GM19324 (cell line): Measurements from ENCODE around the gene KCNS3.
"Not testable (repeated sequence)": the region's sequence is repeated elsewhere in the genome, so short reads cannot be mapped to it uniquely, and the experiment has no call there.

Source experiments
- ATAC-seq: cut with Tn5 transposase; IDR thresholded peaks from one replicate; pipeline ENCODE4 v1.9.1; 2021; ENCODE audit warnings: mild to moderate bottlenecking, moderate library complexity; ENCODE audit not compliant: unreplicated experiment, low FRiP score

Gene KCNS3

GRCh38 chr2:17936599-17936998, 58.1 kb downstream of the KCNS3 start:
- ATAC-seq = no peak

GRCh38 chr2:17940091-17940630, 61.7 kb downstream of the KCNS3 start:
- no peak for ATAC-seq

GRCh38 chr2:17943444-17943843, 65.0 kb downstream of the KCNS3 start:
- no peak for ATAC-seq

- no peak for ATAC-seq
Observed at GRCh38 chr2:17947113-17947512, 68.6 kb downstream of the KCNS3 start.

GRCh38 chr2:17950006-17950405, 71.5 kb downstream of the KCNS3 start:
- ATAC-seq = no peak

GRCh38 chr2:17951563-17951962, 73.1 kb downstream of the KCNS3 start:
- ATAC-seq = no peak

- ATAC-seq = no peak
Observed at GRCh38 chr2:17958466-17959092, 80.1 kb downstream of the KCNS3 start.

GRCh38 chr2:17959356-17959755, 80.9 kb downstream of the KCNS3 start:
- ATAC-seq = no peak

GRCh38 chr2:17959833-17960232, 81.4 kb downstream of the KCNS3 start:
- no peak for ATAC-seq

- no peak for ATAC-seq
Observed at GRCh38 chr2:17960925-17961324, 82.5 kb downstream of the KCNS3 start.

GRCh38 chr2:17961789-17962188, 83.3 kb downstream of the KCNS3 start:
- ATAC-seq = no peak

GRCh38 chr2:17962876-17963275, 84.4 kb downstream of the KCNS3 start:
- ATAC-seq = no peak

GRCh38 chr2:17963571-17963970, 85.1 kb downstream of the KCNS3 start:
- not testable (repeated sequence) for ATAC-seq

- ATAC-seq = no peak
Observed at GRCh38 chr2:17965196-17965595, 86.7 kb downstream of the KCNS3 start.

GRCh38 chr2:17966798-17967197, 88.3 kb downstream of the KCNS3 start:
- ATAC-seq = no peak

GRCh38 chr2:17969661-17970060, 91.2 kb downstream of the KCNS3 start:
- no peak for ATAC-seq

- ATAC-seq = no peak
Observed at GRCh38 chr2:17971531-17972125, 93.2 kb downstream of the KCNS3 start.

- no peak for ATAC-seq
Observed at GRCh38 chr2:17972991-17973390, 94.5 kb downstream of the KCNS3 start.

- ATAC-seq = no peak
Observed at GRCh38 chr2:17975401-17975800, 96.9 kb downstream of the KCNS3 start.

- no peak for ATAC-seq
Observed at GRCh38 chr2:17976871-17977746, 98.6 kb downstream of the KCNS3 start.

GRCh38 chr2:17979707-17980106, 101.2 kb downstream of the KCNS3 start:
- no peak for ATAC-seq
